ENCODE results near the gene HMGN3. TPM values are rescaled to one million over a fixed set of nuclear protein-coding genes. Genes with fewer than 3 reads are reported as not detected.

Gene HMGN3
- total RNA-seq, 4 donors from 2014 or later, result 45.1 to 77.6 (median 59.4) TPM

DNA sequence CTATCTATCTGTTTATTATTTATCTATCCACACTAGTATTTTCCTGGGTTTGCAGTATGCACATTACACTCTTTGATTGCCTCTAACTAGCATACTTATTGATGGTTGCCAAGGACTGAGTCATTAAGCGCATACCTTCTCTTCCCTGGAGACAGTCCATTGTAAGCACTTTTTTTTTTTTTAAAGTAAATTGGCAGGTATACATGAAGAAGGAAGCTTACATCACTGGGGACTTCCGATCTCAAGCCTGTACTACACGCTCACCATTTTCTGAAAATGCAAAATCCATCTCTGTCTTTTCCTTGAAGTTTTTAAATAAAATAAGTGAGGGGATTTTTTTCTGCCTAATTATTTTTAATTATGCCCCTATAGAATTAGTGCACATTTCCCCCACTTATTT lies 63.5 kb downstream of the HMGN3 start:
- no peaks in the 10 kb centered on the region for H3K36me3 ChIP-seq
- DNase-seq, result no peak
- H3K27me3 ChIP-seq, result no peaks in the 10 kb centered on the region
- intact Hi-C loops (cut with DNase I; ENCODE audit: low total_unique reads), result no loop called here
- TF ChIP-seq, protein P1, sequence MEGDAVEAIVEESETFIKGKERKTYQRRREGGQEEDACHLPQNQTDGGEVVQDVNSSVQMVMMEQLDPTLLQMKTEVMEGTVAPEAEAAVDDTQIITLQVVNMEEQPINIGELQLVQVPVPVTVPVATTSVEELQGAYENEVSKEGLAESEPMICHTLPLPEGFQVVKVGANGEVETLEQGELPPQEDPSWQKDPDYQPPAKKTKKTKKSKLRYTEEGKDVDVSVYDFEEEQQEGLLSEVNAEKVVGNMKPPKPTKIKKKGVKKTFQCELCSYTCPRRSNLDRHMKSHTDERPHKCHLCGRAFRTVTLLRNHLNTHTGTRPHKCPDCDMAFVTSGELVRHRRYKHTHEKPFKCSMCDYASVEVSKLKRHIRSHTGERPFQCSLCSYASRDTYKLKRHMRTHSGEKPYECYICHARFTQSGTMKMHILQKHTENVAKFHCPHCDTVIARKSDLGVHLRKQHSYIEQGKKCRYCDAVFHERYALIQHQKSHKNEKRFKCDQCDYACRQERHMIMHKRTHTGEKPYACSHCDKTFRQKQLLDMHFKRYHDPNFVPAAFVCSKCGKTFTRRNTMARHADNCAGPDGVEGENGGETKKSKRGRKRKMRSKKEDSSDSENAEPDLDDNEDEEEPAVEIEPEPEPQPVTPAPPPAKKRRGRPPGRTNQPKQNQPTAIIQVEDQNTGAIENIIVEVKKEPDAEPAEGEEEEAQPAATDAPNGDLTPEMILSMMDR (IDR thresholded peaks at IDR 0.05), result no peak
- no peak for TF ChIP-seq POLR2A (IDR thresholded peaks at IDR 0.05)
- H3K9me3 ChIP-seq, result no peaks in the 10 kb centered on the region
- H3K4me1 ChIP-seq, result no peaks in the 10 kb centered on the region
- H3K27ac ChIP-seq, result no peak overlapping the region
- H3K4me3 ChIP-seq, result no peak overlapping the region

- H3K4me3 ChIP-seq, result no peak overlapping the region
- H3K9me3 ChIP-seq, result no peaks in the 10 kb centered on the region
- intact Hi-C loops (cut with DNase I; ENCODE audit: low total_unique reads), result no loop called here
- no peaks in the 10 kb centered on the region for H3K4me1 ChIP-seq
- H3K36me3 ChIP-seq, result no peaks in the 10 kb centered on the region
- no peak for DNase-seq
- TF ChIP-seq, protein P1 (IDR thresholded peaks at IDR 0.05), result no peak
- no peak for TF ChIP-seq POLR2A (IDR thresholded peaks at IDR 0.05)
- no peak overlapping the region for H3K27ac ChIP-seq
- no peaks in the 10 kb centered on the region for H3K27me3 ChIP-seq
These were observed 64.1 kb downstream of the HMGN3 start for GRCh38 chr6:79170431-79170830.

- DNase-seq, result no peak
- Histone ChIP-seq H3K9me3 (no peaks in the 10 kb centered on the region), H3K36me3 (no peaks in the 10 kb centered on the region), H3K27me3 (no peaks in the 10 kb centered on the region), H3K4me3 (no peak overlapping the region), H3K4me1 (no peaks in the 10 kb centered on the region), H3K27ac (no peak overlapping the region)
- intact Hi-C loops (cut with DNase I; ENCODE audit: low total_unique reads), result no loop called here
- no peak for TF ChIP-seq POLR2A (IDR thresholded peaks at IDR 0.05)
These were observed 65.8 kb downstream of the HMGN3 start for GRCh38 chr6:79168695-79168980.

DNA sequence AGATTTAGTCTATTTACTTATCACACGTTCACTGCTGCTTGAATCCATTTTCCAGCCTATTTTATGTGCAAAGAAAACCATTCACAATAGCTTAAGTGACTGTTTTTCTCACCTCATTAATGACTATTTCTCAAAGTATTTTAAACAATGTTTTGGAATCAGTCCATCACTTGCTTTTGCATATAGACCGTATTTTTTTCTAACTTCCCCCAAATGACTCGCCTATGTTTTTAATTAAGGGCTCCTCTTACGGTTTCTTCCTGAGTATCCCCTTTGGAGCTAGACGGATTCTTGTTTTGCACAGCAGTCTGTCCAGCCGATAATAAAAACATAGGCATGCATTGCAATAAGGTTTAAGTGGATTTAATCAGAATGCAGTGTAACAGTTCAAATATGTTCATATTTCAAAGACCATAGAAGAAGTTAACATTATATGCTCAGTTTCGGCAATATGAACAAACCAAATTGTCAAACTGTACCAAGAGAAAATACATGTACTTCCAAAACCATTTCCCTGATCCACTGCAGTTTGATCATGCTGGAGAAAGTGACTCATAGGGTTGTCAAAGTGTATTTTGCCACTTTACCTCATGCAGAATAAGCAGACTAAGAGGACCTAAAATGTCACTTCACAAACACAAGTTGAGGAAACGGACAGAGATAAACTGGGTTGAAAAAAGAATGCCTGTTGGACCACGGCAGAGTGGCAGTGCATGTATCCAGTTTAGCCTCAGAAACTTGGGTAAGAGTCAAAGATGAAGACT lies 66.4 kb downstream of the HMGN3 start:
- intact Hi-C loops (cut with DNase I; ENCODE audit: low total_unique reads), result no loop called here
- Histone ChIP-seq H3K9me3 (no peaks in the 10 kb centered on the region), H3K36me3 (no peaks in the 10 kb centered on the region), H3K4me3 (no peak overlapping the region), H3K4me1 (no peaks in the 10 kb centered on the region), H3K27me3 (no peaks in the 10 kb centered on the region), H3K27ac (no peak overlapping the region)
- no peak for DNase-seq
- TF ChIP-seq, protein P1 (IDR thresholded peaks at IDR 0.05), result no peak
- TF ChIP-seq POLR2A (IDR thresholded peaks at IDR 0.05), result no peak

GRCh38 chr6:79159846-79160245 lies 74.6 kb downstream of the HMGN3 start:
- intact Hi-C loops (cut with DNase I; ENCODE audit: low total_unique reads), result no loop called here
- no peak overlapping the region for H3K4me3 ChIP-seq
- H3K36me3 ChIP-seq, result no peaks in the 10 kb centered on the region
- no peaks in the 10 kb centered on the region for H3K27me3 ChIP-seq
- no peak for TF ChIP-seq POLR2A (IDR thresholded peaks at IDR 0.05)
- TF ChIP-seq, protein P1 (IDR thresholded peaks at IDR 0.05), result no peak
- no peak for DNase-seq
- H3K4me1 ChIP-seq, result no peaks in the 10 kb centered on the region
- H3K27ac ChIP-seq, result no peak overlapping the region
- H3K9me3 ChIP-seq, result no peaks in the 10 kb centered on the region

All from uterus (tissue), 4 donors.